IMR-90 (cell line): ENCODE measurements around the gene TAS2R8. TPM values are rescaled to one million over a fixed set of nuclear protein-coding genes. Genes with fewer than 3 reads are reported as not detected.

Source experiments
- microRNA-seq, 2 experiments: library from miRNA; stranded (forward) in 1 of 2; unstranded in 1 of 2; fragments of 10-50 nt in 1 of 2; fragments of <30 nt in 1 of 2; gene quantifications in 1 of 2; microRNA quantifications in 1 of 2; one replicate each; pipeline versions ENCODE3 to v1.1.0; 2013 to 2020; ENCODE audit not compliant: insufficient read depth in 1 of 2, insufficient read length in 1 of 2, unreplicated experiment in 1 of 2
- polyA plus RNA-seq, 3 experiments: library from polyadenylated mRNA; depleted of rRNA; stranded (reverse); fragments of >200 nt; gene quantifications; 2 replicates each; pipeline ENCODE4 v1.2.3, GENCODE V29; 2012; ENCODE audit warnings: low replicate concordance in 1 of 3
- small RNA-seq, 5 experiments: library from RNA; depleted of rRNA; stranded (forward); fragments of <200 nt; gene quantifications; one replicate each; pipeline ENCODE3, GENCODE V24; 2012
- total RNA-seq: library from RNA; depleted of rRNA; stranded (reverse); fragments of >200 nt; gene quantifications from 2 replicates; pipeline ENCODE4 v1.2.3, GENCODE V29; 2012; rRNA removed

The TAS2R8 gene
- total and polyA plus RNA-seq, 2 of the 4 experiments (the other 2 are of a cell fraction): not detected

Small RNA genes lying within 50 kb of the gene (microRNA-seq; reads per million reads assigned to microRNA genes)
- gene PRR4 (ENCODE audit: insufficient read depth, insufficient read length): not detected

Small RNA genes lying within 50 kb of the gene (small RNA-seq; reads per million reads assigned to genes)
- gene PRR4: 0 to 0.92 (median 0) reads per million in 5 experiments

Other genes with a start within 250 kb of the TAS2R8 start
- gene MAGOHB, start 193.7 kb downstream of the TAS2R8 start, total RNA-seq: 6.3 and 23.3 TPM in 2 replicates
- 15.6 and 20.3 TPM in 2 replicates for gene MAGOHB, start 193.7 kb downstream of the TAS2R8 start, polyA plus RNA-seq (2012; rRNA removed)
- gene STYK1, start 133.2 kb downstream of the TAS2R8 start, total RNA-seq: 0.72 and 1.1 TPM in 2 replicates
- 0.34 and 0.36 TPM in 2 replicates for gene STYK1, start 133.2 kb downstream of the TAS2R8 start, polyA plus RNA-seq (2012; rRNA removed)
- gene YBX3, start 84.0 kb downstream of the TAS2R8 start, total RNA-seq: 33.7 and 60.8 TPM in 2 replicates
- 131 and 132 TPM in 2 replicates for gene YBX3, start 84.0 kb downstream of the TAS2R8 start, polyA plus RNA-seq (2012; rRNA removed)
- not detected in 2 replicates for gene TAS2R7, start 4.7 kb downstream of the TAS2R8 start, total RNA-seq
- not detected in 2 replicates for gene TAS2R7, start 4.7 kb downstream of the TAS2R8 start, polyA plus RNA-seq (2012; rRNA removed)
- gene TAS2R9, start 2.9 kb upstream of the TAS2R8 start, total RNA-seq: under 0.01 TPM in 1 of 2 replicates, not detected in the other
- gene TAS2R9, start 2.9 kb upstream of the TAS2R8 start, polyA plus RNA-seq (2012; rRNA removed): not detected in 2 replicates
- gene TAS2R10, start 19.1 kb upstream of the TAS2R8 start, total RNA-seq: 0.36 and 1.1 TPM in 2 replicates
- gene TAS2R10, start 19.1 kb upstream of the TAS2R8 start, polyA plus RNA-seq (2012; rRNA removed): 0.07 TPM in 1 of 2 replicates, not detected in the other
- 0.72 and 0.83 TPM in 2 replicates for gene PRR4, start 42.2 kb upstream of the TAS2R8 start, total RNA-seq
- 1.7 and 1.9 TPM in 2 replicates for gene PRR4, start 42.2 kb upstream of the TAS2R8 start, polyA plus RNA-seq (2012; rRNA removed)
- gene PRH1, start 77.0 kb upstream of the TAS2R8 start, total RNA-seq: 16.7 and 18.8 TPM in 2 replicates
- 2.3 and 3.0 TPM in 2 replicates for gene PRH1, start 77.0 kb upstream of the TAS2R8 start, polyA plus RNA-seq (2012; rRNA removed)
- 0.90 and 1.4 TPM in 2 replicates for gene TAS2R13, start 102.3 kb upstream of the TAS2R8 start, total RNA-seq
- 0.03 TPM in 1 of 2 replicates, not detected in the other for gene TAS2R13, start 102.3 kb upstream of the TAS2R8 start, polyA plus RNA-seq (2012; rRNA removed)
- 0.28 TPM in 1 of 2 replicates, not detected in the other for gene PRH2, start 122.0 kb upstream of the TAS2R8 start, total RNA-seq
- gene PRH2, start 122.0 kb upstream of the TAS2R8 start, polyA plus RNA-seq (2012; rRNA removed): 0.34 TPM in 1 of 2 replicates, not detected in the other
- gene TAS2R14, start 132.0 kb upstream of the TAS2R8 start, total RNA-seq: 2.0 and 3.9 TPM in 2 replicates
- gene TAS2R14, start 132.0 kb upstream of the TAS2R8 start, polyA plus RNA-seq (2012; rRNA removed): 1.1 and 1.6 TPM in 2 replicates
- gene TAS2R50, start 179.6 kb upstream of the TAS2R8 start, total RNA-seq: 2.3 and 4.4 TPM in 2 replicates
- gene TAS2R50, start 179.6 kb upstream of the TAS2R8 start, polyA plus RNA-seq (2012; rRNA removed): not detected in 2 replicates
- 3.4 and 3.9 TPM in 2 replicates for gene TAS2R20, start 191.0 kb upstream of the TAS2R8 start, total RNA-seq
- gene TAS2R20, start 191.0 kb upstream of the TAS2R8 start, polyA plus RNA-seq (2012; rRNA removed): 0.24 and 0.36 TPM in 2 replicates
- gene TAS2R19, start 215.3 kb upstream of the TAS2R8 start, total RNA-seq: 5.0 and 8.1 TPM in 2 replicates
- gene TAS2R19, start 215.3 kb upstream of the TAS2R8 start, polyA plus RNA-seq (2012; rRNA removed): 0.24 and 0.29 TPM in 2 replicates
- 4.3 and 8.6 TPM in 2 replicates for gene TAS2R31, start 224.1 kb upstream of the TAS2R8 start, total RNA-seq
- 0.10 and 0.24 TPM in 2 replicates for gene TAS2R31, start 224.1 kb upstream of the TAS2R8 start, polyA plus RNA-seq (2012; rRNA removed)